ENCODE measurements around the gene WNT5B.

DNA sequence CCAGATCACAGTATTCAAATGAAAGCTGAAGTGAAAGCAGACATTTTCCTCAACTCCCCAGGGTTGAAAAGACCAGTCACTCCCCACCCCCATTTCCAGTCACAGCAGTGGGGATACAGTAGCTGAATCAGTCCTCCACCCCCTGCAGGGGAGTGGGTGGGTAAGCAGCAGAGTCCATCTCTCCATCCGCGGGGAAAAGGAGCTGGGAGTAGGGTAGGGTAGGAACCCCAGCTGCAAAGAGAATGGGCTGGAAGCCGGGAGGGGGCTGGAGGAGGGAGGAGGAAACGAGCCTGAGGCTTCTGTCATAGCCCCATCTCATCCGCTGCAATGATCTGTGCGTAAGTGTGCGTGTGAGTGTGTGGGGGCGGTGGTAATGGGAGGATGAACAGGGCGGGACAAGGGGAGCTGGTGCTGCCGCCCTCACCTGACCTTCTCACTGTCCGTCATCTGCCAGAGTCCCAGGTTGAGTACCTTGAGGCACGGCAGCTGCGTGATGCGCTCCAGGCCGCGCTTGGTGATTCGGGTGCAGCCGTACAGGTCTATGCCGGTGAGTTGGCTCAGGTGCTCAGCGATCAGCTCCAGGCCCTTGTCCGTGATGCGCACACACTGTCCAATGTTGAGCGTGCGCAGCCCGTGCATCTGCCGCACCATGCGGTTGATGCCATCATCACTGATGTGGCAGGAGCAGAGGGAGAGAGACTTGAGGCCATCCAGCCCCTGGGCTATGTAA, 36.4 kb upstream of the WNT5B start:
- TF ChIP-seq POLR2A (IDR thresholded peaks at IDR 0.05; ENCODE audit: control extremely low read depth in 1 of 2, low read depth in 2 of 2, low read length in 2 of 2) (no peak), TAF1 (IDR thresholded peaks at IDR 0.05; ENCODE audit: low read depth, low read length) (no peak), EGR1 (IDR thresholded peaks at IDR 0.05; ENCODE audit: borderline replicate concordance, low read depth, low read length) (0 out of 2 replicates have a peak, but pooled peaks have one; percentile 36), RXRA (IDR thresholded peaks at IDR 0.05; ENCODE audit: insufficient read depth, low read depth, low read length) (no peak), SAP30 (IDR thresholded peaks at IDR 0.05; ENCODE audit: insufficient read depth, insufficient replicate concordance, low read length) (peak; percentile 56), GTF2F1 (IDR thresholded peaks at IDR 0.05; ENCODE audit: borderline replicate concordance, low read depth, low read length) (no peak), CHD2 (IDR thresholded peaks at IDR 0.05; ENCODE audit: low read length) (no peak), POLR2AphosphoS5 (IDR thresholded peaks at IDR 0.05; ENCODE audit: low read depth, low read length) (no peak), RFX5 (IDR thresholded peaks at IDR 0.05; ENCODE audit: borderline replicate concordance, low read depth, low read length) (no peak), EZH2 (IDR thresholded peaks at IDR 0.05; ENCODE audit: low read depth, low read length, severe bottlenecking) (no peak), TBP (IDR thresholded peaks at IDR 0.05; ENCODE audit: low read depth, low read length) (no peak), GABPA (IDR thresholded peaks at IDR 0.05; ENCODE audit: borderline replicate concordance, insufficient read depth, low read length) (no peak)
- TF ChIP-seq, protein P1, sequence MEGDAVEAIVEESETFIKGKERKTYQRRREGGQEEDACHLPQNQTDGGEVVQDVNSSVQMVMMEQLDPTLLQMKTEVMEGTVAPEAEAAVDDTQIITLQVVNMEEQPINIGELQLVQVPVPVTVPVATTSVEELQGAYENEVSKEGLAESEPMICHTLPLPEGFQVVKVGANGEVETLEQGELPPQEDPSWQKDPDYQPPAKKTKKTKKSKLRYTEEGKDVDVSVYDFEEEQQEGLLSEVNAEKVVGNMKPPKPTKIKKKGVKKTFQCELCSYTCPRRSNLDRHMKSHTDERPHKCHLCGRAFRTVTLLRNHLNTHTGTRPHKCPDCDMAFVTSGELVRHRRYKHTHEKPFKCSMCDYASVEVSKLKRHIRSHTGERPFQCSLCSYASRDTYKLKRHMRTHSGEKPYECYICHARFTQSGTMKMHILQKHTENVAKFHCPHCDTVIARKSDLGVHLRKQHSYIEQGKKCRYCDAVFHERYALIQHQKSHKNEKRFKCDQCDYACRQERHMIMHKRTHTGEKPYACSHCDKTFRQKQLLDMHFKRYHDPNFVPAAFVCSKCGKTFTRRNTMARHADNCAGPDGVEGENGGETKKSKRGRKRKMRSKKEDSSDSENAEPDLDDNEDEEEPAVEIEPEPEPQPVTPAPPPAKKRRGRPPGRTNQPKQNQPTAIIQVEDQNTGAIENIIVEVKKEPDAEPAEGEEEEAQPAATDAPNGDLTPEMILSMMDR (IDR thresholded peaks at IDR 0.05; ENCODE audit: control extremely low read depth in 1 of 3, insufficient read depth in 1 of 3, low read depth in 1 of 3, low read length in 3 of 3), result no peak

All from H1 (cell line).